OCI-LY3 (cell line): ENCODE measurements around the gene FGF22.

Experiments used
- CTCF ChIP-seq: fragments of 200-600, 300-600 bp; sonication (generic); IDR thresholded peaks from 2 replicates; pipeline ENCODE4 v1.5.1; 2014; ENCODE audit warnings: antibody characterized with exemption, low read length, low read depth
- EZH2phosphoT487 ChIP-seq: fragments of 200-600 bp; shearing (Covaris generic); IDR thresholded peaks from 2 replicates; pipeline ENCODE4 v1.6.1; 2018; ENCODE audit warnings: antibody characterized with exemption, mixed run types, low read depth

GRCh38 chr19:662962-663681 lies 23.4 kb downstream of the FGF22 start, which contains the start of gene RNF126:
- no peak for TF ChIP-seq CTCF
- no peak for TF ChIP-seq EZH2phosphoT487
